NCI-H2029 (cell line): ENCODE data around the gene MTARC1.

Source experiments
- DNase-seq: peaks from one replicate; lab custom pipeline; 2025; lab: John Stamatoyannopoulos, UW

Gene MTARC1

GRCh38 chr1:220786337-220787068 is at the start of gene MTARC1:
Gene MTARC1, plus strand, starts transcription at chr1:220786913. Its CDS starts 32 bp downstream, at chr1:220786945.
- peak; percentile 66 for DNase-seq

- no peak for DNase-seq
Observed at GRCh38 chr1:220741349-220741748, 45.4 kb upstream of the MTARC1 start.

GRCh38 chr1:220741825-220742224 is 44.9 kb upstream of the MTARC1 start:
- DNase-seq, result no peak

GRCh38 chr1:220742520-220742919 is 44.2 kb upstream of the MTARC1 start:
- DNase-seq, result no peak

- no peak for DNase-seq
Observed at GRCh38 chr1:220746851-220747250, 39.9 kb upstream of the MTARC1 start.

- DNase-seq, result no peak
Observed at GRCh38 chr1:220747437-220748088, 39.1 kb upstream of the MTARC1 start.

- peak; percentile 2 for DNase-seq
Observed at GRCh38 chr1:220748089-220748934, 38.4 kb upstream of the MTARC1 start, which contains the start of gene MTARC2. Gene MTARC2, plus strand, starts transcription at chr1:220748322. Its CDS starts 210 bp downstream, at chr1:220748532.

GRCh38 chr1:220748936-220749335 is 37.8 kb upstream of the MTARC1 start:
- no peak for DNase-seq

GRCh38 chr1:220750131-220750515 is 36.6 kb upstream of the MTARC1 start:
- DNase-seq, result no peak

GRCh38 chr1:220751111-220751510 is 35.6 kb upstream of the MTARC1 start:
- DNase-seq, result no peak

- no peak for DNase-seq
Observed at GRCh38 chr1:220754212-220754917, 32.3 kb upstream of the MTARC1 start.

GRCh38 chr1:220754918-220755295 is 31.8 kb upstream of the MTARC1 start:
- no peak for DNase-seq

- DNase-seq, result no peak
Observed at GRCh38 chr1:220755309-220755708, 31.4 kb upstream of the MTARC1 start.

- no peak for DNase-seq
Observed at GRCh38 chr1:220757441-220757840, 29.3 kb upstream of the MTARC1 start.

- DNase-seq, result no peak
Observed at GRCh38 chr1:220759147-220759546, 27.6 kb upstream of the MTARC1 start.

- DNase-seq, result no peak
Observed at GRCh38 chr1:220761688-220762427, 24.9 kb upstream of the MTARC1 start.

- DNase-seq, result no peak
Observed at GRCh38 chr1:220764757-220765156, 22.0 kb upstream of the MTARC1 start.

GRCh38 chr1:220767312-220768125 is 19.2 kb upstream of the MTARC1 start:
- no peak for DNase-seq

- DNase-seq, result no peak
Observed at GRCh38 chr1:220768126-220768601, 18.5 kb upstream of the MTARC1 start.

- DNase-seq, result no peak
Observed at GRCh38 chr1:220769205-220769604, 17.5 kb upstream of the MTARC1 start.
